Ascending aorta (tissue), 2 donors: ENCODE results near the gene ANKRD66. TPM values are rescaled to one million over a fixed set of nuclear protein-coding genes. Genes with fewer than 3 reads are reported as not detected.

Source experiments
- DNase-seq, 2 donors: peaks; one replicate each; pipeline ENCODE4 v3.0.0-alpha.2; 2019; ENCODE audit warnings: low spot score in 2 of 2
- H3K27ac ChIP-seq, 2 donors: fragments of 200-600 bp; sonication (generic); one replicate each; pipeline ENCODE4 v1.5.1; 2016 to 2017; ENCODE audit warnings: mild to moderate bottlenecking in 1 of 2
- H3K27me3 ChIP-seq: fragments of 200-600 bp; sonication (generic); one replicate; pipeline ENCODE4 v1.5.1; 2017
- H3K36me3 ChIP-seq, 2 donors: fragments of 200-600 bp; sonication (generic); one replicate each; pipeline ENCODE4 v1.5.1; 2016
- H3K4me1 ChIP-seq, 2 donors: fragments of 200-600 bp; sonication (generic); one replicate each; pipeline ENCODE4 v1.5.1; 2016 to 2017; ENCODE audit warnings: mild to moderate bottlenecking in 1 of 2
- H3K4me3 ChIP-seq, 2 donors: fragments of 200-600 bp; sonication (generic); one replicate each; pipeline ENCODE4 v1.5.1; 2016 to 2017; ENCODE audit warnings: mild to moderate bottlenecking in 1 of 2
- H3K9me3 ChIP-seq, 2 donors: fragments of 200-600 bp; sonication (generic); one replicate each; pipeline ENCODE4 v1.5.1; 2016
- CTCF ChIP-seq, 3 experiments: fragments of 200-600 bp in 2 of 3; fragments of 450-650 bp in 1 of 3; sonication (generic) in 2 of 3; IDR thresholded peaks; one replicate each; pipeline ENCODE4 v1.5.1; 2016 to 2019; ENCODE audit warnings: antibody characterized with exemption in 3 of 3, mild to moderate bottlenecking in 1 of 3, moderate library complexity in 1 of 3
- intact Hi-C: fragments of 100-400 bp; cut with DNase I; formaldehyde crosslinking; loops from one replicate; pipeline ENCODE4 v1.15.1; 2023
- total RNA-seq: library from RNA; depleted of rRNA; stranded (reverse); fragments of >200 nt; gene quantifications from one replicate; pipeline ENCODE4 v1.1.0, GENCODE V29; 2016

The ANKRD66 gene
- total RNA-seq, 1 donor from 2014 or later: not detected

GRCh38 chr6:46755865-46756264, 9.1 kb downstream of the ANKRD66 start:
- no peaks in the 10 kb centered on the region for H3K9me3 ChIP-seq
- H3K27me3 ChIP-seq: no peaks in the 10 kb centered on the region
- no peaks in the 10 kb centered on the region for H3K4me1 ChIP-seq
- no peak overlapping the region for H3K27ac ChIP-seq
- no peak for DNase-seq
- H3K4me3 ChIP-seq: no peak overlapping the region
- no peaks in the 10 kb centered on the region for H3K36me3 ChIP-seq
- TF ChIP-seq CTCF (IDR thresholded peaks at IDR 0.05): no peak
- intact Hi-C loops: no loop called here

- H3K36me3 ChIP-seq: no peaks in the 10 kb centered on the region
- no peaks in the 10 kb centered on the region for H3K9me3 ChIP-seq
- no peak overlapping the region for H3K4me3 ChIP-seq
- no peak for TF ChIP-seq CTCF (IDR thresholded peaks at IDR 0.05)
- no peaks in the 10 kb centered on the region for H3K27me3 ChIP-seq
- intact Hi-C loops: no loop called here
- no peak overlapping the region for H3K27ac ChIP-seq
- no peaks in the 10 kb centered on the region for H3K4me1 ChIP-seq
- no peak for DNase-seq
Observed at GRCh38 chr6:46756469-46757213, 9.9 kb downstream of the ANKRD66 start.

- no peaks in the 10 kb centered on the region for H3K9me3 ChIP-seq
- H3K4me3 ChIP-seq: no peak overlapping the region
- no peaks in the 10 kb centered on the region for H3K4me1 ChIP-seq
- no peaks in the 10 kb centered on the region for H3K36me3 ChIP-seq
- H3K27me3 ChIP-seq: no peaks in the 10 kb centered on the region
- intact Hi-C loops: no loop called here
- TF ChIP-seq CTCF (IDR thresholded peaks at IDR 0.05): no peak
- no peak overlapping the region for H3K27ac ChIP-seq
- DNase-seq: no peak
Observed at GRCh38 chr6:46757214-46757596, 10.5 kb downstream of the ANKRD66 start.

- Histone ChIP-seq H3K9me3 (no peaks in the 10 kb centered on the region), H3K36me3 (no peaks in the 10 kb centered on the region)
Observed at GRCh38 chr6:46758960-46759753, 12.4 kb downstream of the ANKRD66 start.

GRCh38 chr6:46760925-46761324, 14.2 kb downstream of the ANKRD66 start:
- Histone ChIP-seq H3K27me3 (no peaks in the 10 kb centered on the region), H3K4me1 (no peaks in the 10 kb centered on the region), H3K4me3 (no peak overlapping the region), H3K9me3 (no peaks in the 10 kb centered on the region), H3K27ac (no peak overlapping the region), H3K36me3 (no peaks in the 10 kb centered on the region)
- intact Hi-C loops: no loop called here
- DNase-seq: no peak
- no peak for TF ChIP-seq CTCF (IDR thresholded peaks at IDR 0.05)

More at GRCh38 chr6:46758960-46759753, 12.4 kb downstream of the ANKRD66 start:
- intact Hi-C loops: no loop called here
- no peak for TF ChIP-seq CTCF (IDR thresholded peaks at IDR 0.05)
- no peak overlapping the region for H3K27ac ChIP-seq
- H3K27me3 ChIP-seq: no peaks in the 10 kb centered on the region
- no peaks in the 10 kb centered on the region for H3K4me1 ChIP-seq
- DNase-seq: no peak
- H3K4me3 ChIP-seq: no peak overlapping the region
